ENCODE results near the gene ESRRG.

DNA sequence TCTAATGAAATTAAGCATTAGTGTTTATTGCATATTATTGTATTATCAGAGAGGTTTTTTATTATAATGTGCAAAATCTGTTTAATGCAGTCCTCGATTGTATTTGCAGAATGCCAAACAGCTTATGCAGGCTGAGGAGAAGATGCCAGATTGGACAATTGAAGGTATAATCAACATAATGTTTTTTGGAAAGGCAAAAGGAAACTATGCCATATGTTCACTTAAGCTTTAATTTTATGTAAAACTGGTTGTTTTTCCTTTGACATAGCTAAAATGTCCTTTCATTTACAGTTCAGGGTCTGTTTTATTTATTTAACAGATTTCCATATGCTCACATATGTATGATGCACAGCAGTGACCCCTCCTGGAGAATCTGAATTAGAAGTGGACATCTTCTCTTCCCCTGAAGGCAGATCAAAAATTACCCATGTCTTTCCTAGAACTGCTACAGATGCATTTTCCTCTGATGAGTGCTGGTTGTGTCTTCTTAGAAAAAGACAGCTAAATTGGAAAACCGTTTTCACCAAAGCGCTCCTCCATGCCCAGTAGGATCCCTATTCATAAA is 156.5 kb downstream of the ESRRG start:
- TF ChIP-seq, protein P1, sequence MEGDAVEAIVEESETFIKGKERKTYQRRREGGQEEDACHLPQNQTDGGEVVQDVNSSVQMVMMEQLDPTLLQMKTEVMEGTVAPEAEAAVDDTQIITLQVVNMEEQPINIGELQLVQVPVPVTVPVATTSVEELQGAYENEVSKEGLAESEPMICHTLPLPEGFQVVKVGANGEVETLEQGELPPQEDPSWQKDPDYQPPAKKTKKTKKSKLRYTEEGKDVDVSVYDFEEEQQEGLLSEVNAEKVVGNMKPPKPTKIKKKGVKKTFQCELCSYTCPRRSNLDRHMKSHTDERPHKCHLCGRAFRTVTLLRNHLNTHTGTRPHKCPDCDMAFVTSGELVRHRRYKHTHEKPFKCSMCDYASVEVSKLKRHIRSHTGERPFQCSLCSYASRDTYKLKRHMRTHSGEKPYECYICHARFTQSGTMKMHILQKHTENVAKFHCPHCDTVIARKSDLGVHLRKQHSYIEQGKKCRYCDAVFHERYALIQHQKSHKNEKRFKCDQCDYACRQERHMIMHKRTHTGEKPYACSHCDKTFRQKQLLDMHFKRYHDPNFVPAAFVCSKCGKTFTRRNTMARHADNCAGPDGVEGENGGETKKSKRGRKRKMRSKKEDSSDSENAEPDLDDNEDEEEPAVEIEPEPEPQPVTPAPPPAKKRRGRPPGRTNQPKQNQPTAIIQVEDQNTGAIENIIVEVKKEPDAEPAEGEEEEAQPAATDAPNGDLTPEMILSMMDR (conservative IDR thresholded peaks at IDR 0.05 in 1 of 2, IDR thresholded peaks at IDR 0.05 in 1 of 2; ENCODE audit: low read depth in 1 of 2, low read length in 2 of 2) = peak; percentile 34 to 58
- TF ChIP-seq EZH2 (IDR thresholded peaks at IDR 0.05; ENCODE audit: low read length, missing control alignments) = no peak

Data from fibroblast of lung (primary cell).